ENCODE measurements around the gene TMEM97. TPM values are rescaled to one million over a fixed set of nuclear protein-coding genes. Genes with fewer than 3 reads are reported as not detected.
A peak's percentile ranks its signal among the peaks of the same experiment; 100 is the strongest.

Gene TMEM97
- total RNA-seq, 2 experiments from 2014 or later, result 2.6 to 3.7 TPM

DNA sequence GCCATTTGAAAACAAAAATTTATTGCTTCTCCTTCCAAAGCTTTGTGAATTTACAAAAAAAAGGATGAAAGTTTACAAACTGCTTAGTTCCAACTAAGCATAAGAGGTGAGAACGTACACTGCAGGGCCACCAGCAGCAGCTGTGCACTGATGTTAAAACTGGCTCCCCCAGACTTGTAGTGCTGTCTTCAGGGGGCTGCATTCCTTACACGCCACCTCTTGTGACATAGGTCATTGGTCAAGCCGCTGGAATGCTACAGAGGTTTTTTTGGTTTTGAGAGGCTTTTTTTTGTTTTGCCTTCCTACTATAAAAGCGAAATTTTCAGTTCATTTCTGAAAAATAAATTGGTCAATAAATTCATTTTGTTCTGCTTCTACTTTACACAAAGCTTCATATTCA is 9.3 kb downstream of the TMEM97 start:
- H3K9me3 Mint-ChIP-seq, result no peaks in the 10 kb centered on the region
- TF ChIP-seq, protein P1, sequence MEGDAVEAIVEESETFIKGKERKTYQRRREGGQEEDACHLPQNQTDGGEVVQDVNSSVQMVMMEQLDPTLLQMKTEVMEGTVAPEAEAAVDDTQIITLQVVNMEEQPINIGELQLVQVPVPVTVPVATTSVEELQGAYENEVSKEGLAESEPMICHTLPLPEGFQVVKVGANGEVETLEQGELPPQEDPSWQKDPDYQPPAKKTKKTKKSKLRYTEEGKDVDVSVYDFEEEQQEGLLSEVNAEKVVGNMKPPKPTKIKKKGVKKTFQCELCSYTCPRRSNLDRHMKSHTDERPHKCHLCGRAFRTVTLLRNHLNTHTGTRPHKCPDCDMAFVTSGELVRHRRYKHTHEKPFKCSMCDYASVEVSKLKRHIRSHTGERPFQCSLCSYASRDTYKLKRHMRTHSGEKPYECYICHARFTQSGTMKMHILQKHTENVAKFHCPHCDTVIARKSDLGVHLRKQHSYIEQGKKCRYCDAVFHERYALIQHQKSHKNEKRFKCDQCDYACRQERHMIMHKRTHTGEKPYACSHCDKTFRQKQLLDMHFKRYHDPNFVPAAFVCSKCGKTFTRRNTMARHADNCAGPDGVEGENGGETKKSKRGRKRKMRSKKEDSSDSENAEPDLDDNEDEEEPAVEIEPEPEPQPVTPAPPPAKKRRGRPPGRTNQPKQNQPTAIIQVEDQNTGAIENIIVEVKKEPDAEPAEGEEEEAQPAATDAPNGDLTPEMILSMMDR (IDR thresholded peaks at IDR 0.05), result no peak
- DNase-seq, result no peak
- Histone ChIP-seq H3K9me3 (ENCODE audit: control insufficient read depth in 1 of 2, insufficient read depth in 1 of 2, low read length in 2 of 2) (no peaks in the 10 kb centered on the region), H3K27ac (ENCODE audit: low read depth in 1 of 2, low read length in 2 of 2) (no peak overlapping the region), H3K4me3 (ENCODE audit: low read length) (no peak overlapping the region), H3K36me3 (ENCODE audit: insufficient read depth, low read length) (peaks cover 42% of the 10 kb centered on the region), H3K27me3 (ENCODE audit: control insufficient read depth in 1 of 2, insufficient read depth in 2 of 2, low read length in 2 of 2) (no peaks in the 10 kb centered on the region), H3K4me1 (ENCODE audit: insufficient read depth, low read length) (peaks cover 3% of the 10 kb centered on the region)
- H3K4me3 Mint-ChIP-seq, result no peak overlapping the region
- intact Hi-C loops (cut with DNase I, micrococcal nuclease), result no loop called here
- ChIA-PET CTCF (no interaction called here), POLR2A (no interaction called here)
- H3K36me3 Mint-ChIP-seq (ENCODE audit: low read depth), result peaks cover 59% of the 10 kb centered on the region
- peaks cover 9% of the 10 kb centered on the region for H3K4me1 Mint-ChIP-seq (ENCODE audit: low read depth)
- no peaks in the 10 kb centered on the region for H3K27me3 Mint-ChIP-seq
- no peak for ATAC-seq (ENCODE audit: poor library complexity)
- H3K27ac Mint-ChIP-seq, result no peak overlapping the region

DNA sequence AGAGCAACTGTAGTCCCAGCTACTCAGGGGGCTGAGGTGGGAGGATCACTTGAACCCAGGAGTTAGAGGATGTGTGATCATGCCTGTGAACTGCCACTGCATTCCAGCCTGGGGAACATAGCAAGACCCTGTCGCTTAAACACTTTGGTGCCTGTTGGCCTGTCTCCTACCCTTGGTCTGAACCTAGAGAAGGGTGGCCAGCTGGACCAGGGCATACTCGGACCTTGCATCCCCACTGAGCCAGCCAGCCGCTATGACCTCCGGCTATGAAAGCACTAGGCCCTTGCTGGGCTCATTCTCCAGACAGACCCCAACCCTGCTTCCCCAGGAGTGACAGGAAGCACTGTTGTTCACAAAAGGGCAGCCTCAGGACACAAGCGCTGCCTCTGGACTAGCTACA is 11.7 kb downstream of the TMEM97 start:
- Mint-ChIP-seq H3K4me1 (ENCODE audit: low read depth) (peaks cover 28% of the 10 kb centered on the region), H3K36me3 (ENCODE audit: low read depth) (peaks cover 69% of the 10 kb centered on the region), H3K4me3 (no peak overlapping the region), H3K27me3 (no peaks in the 10 kb centered on the region), H3K9me3 (no peaks in the 10 kb centered on the region), H3K27ac (no peak overlapping the region)
- ATAC-seq (ENCODE audit: poor library complexity), result no peak
- H3K27ac ChIP-seq (ENCODE audit: low read depth in 1 of 2, low read length in 2 of 2), result no peak overlapping the region
- intact Hi-C loops (cut with DNase I, micrococcal nuclease), result loop anchor here in 1 of 2 experiments (10.0 kb wide), 2 partner anchors 314 to 514 kb away; partner anchors contain the start of genes BLTP2 and FAM222B
- DNase-seq, result no peak
- POLR2A ChIA-PET, result interaction anchor here (2.1 kb wide), 1 partner anchor 12 kb away, joined by 7 read pairs; the partner anchor contains the start of gene TMEM97
- CTCF ChIA-PET, result interaction anchor here (1.6 kb wide), 1 partner anchor 28 kb away, joined by 6 read pairs; no protein-coding TSS in a partner anchor
- H3K4me3 ChIP-seq (ENCODE audit: low read length), result no peak overlapping the region
- no peaks in the 10 kb centered on the region for H3K9me3 ChIP-seq (ENCODE audit: control insufficient read depth in 1 of 2, insufficient read depth in 1 of 2, low read length in 2 of 2)
- peaks cover 42% of the 10 kb centered on the region for H3K36me3 ChIP-seq (ENCODE audit: insufficient read depth, low read length)
- H3K4me1 ChIP-seq (ENCODE audit: insufficient read depth, low read length), result peaks cover 22% of the 10 kb centered on the region
- TF ChIP-seq, protein P1 (IDR thresholded peaks at IDR 0.05), result no peak
- no peaks in the 10 kb centered on the region for H3K27me3 ChIP-seq (ENCODE audit: control insufficient read depth in 1 of 2, insufficient read depth in 2 of 2, low read length in 2 of 2)

DNA sequence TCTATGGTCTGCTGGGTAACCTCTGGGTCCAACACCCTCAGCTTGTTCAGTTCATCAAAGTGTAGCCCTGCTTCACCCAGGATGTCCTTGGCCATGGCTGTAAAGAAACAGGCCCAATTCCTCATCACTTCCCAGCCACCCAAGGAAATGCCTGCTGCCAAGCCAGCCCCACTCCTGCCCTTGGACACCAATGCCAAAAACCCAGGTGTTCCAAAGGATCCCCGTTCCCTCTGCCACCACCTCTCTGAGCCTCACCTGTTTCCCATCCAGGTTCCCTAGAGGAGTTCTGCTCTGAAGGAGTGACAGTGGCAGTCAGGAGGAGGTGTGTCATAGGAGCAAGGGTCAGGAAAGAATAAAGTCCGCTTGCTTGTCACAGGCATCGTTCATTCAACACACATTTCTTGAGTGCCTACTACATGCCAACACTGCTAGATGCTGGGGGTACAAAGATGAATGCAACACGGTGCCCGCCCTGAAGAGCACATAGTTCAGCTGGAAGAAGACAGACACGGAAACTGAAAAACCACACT is 13.0 kb downstream of the TMEM97 start:
- Histone ChIP-seq H3K36me3 (ENCODE audit: insufficient read depth, low read length) (peaks cover 42% of the 10 kb centered on the region), H3K4me3 (ENCODE audit: low read length) (no peak overlapping the region), H3K4me1 (ENCODE audit: insufficient read depth, low read length) (peaks cover 35% of the 10 kb centered on the region), H3K27ac (ENCODE audit: low read depth in 1 of 2, low read length in 2 of 2) (no peak overlapping the region), H3K9me3 (ENCODE audit: control insufficient read depth in 1 of 2, insufficient read depth in 1 of 2, low read length in 2 of 2) (no peaks in the 10 kb centered on the region), H3K27me3 (ENCODE audit: control insufficient read depth in 1 of 2, insufficient read depth in 2 of 2, low read length in 2 of 2) (no peaks in the 10 kb centered on the region)
- intact Hi-C loops (cut with DNase I, micrococcal nuclease), result loop anchor here in 1 of 2 experiments (10.0 kb wide), 2 partner anchors 313 to 513 kb away; partner anchors contain the start of genes BLTP2 and FAM222B
- Mint-ChIP-seq H3K4me1 (ENCODE audit: low read depth) (peaks cover 40% of the 10 kb centered on the region), H3K36me3 (ENCODE audit: low read depth) (peaks cover 60% of the 10 kb centered on the region), H3K9me3 (no peaks in the 10 kb centered on the region), H3K4me3 (peak overlapping the region; percentile 76), H3K27me3 (no peaks in the 10 kb centered on the region), H3K27ac (no peak overlapping the region)
- DNase-seq (no peak), ATAC-seq (ENCODE audit: poor library complexity) (no peak)
- CTCF ChIA-PET, result interaction anchor here (1.6 kb wide), 1 partner anchor 26 kb away, joined by 6 read pairs; no protein-coding TSS in a partner anchor
- POLR2A ChIA-PET, result interaction anchor here (2.1 kb wide), 1 partner anchor 13 kb away, joined by 7 read pairs; the partner anchor contains the start of gene TMEM97
- TF ChIP-seq, protein P1 (IDR thresholded peaks at IDR 0.05), result no peak

All from CD4-positive, alpha-beta T cell (primary cell).